GM18519 (cell line): ENCODE results near the gene SLC25A25.
"Not testable (repeated sequence)": the region's sequence is repeated elsewhere in the genome, so short reads cannot be mapped to it uniquely, and the experiment has no call there.

Experiments
- ATAC-seq: cut with Tn5 transposase; IDR thresholded peaks from one replicate; pipeline ENCODE4 v1.9.1; 2021; ENCODE audit warnings: mild to moderate bottlenecking, moderate library complexity; ENCODE audit not compliant: unreplicated experiment, low FRiP score

SLC25A25 gene

DNA sequence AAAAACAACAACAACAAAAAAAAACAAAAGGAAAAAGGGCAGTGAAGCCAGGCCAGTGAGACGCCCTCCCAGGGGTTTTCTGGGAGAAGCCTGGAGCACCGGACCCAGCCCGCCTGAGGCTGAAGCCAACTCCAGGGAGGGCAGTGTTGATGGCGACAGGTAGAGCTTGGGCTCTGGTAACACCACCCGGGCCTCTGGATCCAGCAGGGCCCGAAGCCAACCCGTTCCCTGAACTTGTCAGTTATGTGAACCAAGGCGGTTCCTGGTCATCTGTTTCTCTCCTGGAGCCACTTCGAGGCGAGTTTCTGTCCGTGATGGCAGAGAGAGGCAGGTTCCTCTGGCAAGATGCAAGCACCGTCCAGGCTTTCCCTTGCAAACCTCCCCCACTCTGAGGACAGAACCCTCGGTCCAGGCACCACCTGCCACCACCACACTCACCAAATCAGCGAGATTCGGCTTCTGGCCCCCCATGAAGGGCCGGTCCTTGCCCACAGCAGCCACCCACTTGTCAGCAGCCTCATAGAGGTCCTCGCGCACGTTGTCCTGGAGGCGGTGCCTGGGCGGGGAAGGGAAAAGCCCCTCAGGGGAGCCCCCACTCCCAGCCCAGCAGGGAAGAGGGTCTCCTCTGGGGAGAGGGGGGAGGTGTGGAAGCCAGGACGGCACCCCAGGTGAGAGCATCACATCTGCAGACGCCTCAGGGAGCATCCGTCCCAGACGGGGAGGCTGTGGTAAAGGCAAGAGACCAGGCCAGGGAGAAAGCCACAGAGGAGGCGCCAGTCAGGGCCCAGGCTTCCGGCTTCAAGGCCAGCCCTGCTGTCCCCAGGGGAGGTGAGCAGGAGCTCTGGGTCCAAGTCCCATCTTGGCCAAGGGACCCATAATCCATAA is 54.1 kb downstream of the SLC25A25 start:
- ATAC-seq, result no peak

- no peak for ATAC-seq
These were observed 54.8 kb downstream of the SLC25A25 start for GRCh38 chr9:128122809-128123175.

- no peak for ATAC-seq
These were observed 55.5 kb downstream of the SLC25A25 start for GRCh38 chr9:128123451-128124080.

- ATAC-seq, result no peak
These were observed 56.4 kb downstream of the SLC25A25 start for GRCh38 chr9:128124451-128124850.

GRCh38 chr9:128124873-128125579 is 57.0 kb downstream of the SLC25A25 start:
- ATAC-seq, result no peak

DNA sequence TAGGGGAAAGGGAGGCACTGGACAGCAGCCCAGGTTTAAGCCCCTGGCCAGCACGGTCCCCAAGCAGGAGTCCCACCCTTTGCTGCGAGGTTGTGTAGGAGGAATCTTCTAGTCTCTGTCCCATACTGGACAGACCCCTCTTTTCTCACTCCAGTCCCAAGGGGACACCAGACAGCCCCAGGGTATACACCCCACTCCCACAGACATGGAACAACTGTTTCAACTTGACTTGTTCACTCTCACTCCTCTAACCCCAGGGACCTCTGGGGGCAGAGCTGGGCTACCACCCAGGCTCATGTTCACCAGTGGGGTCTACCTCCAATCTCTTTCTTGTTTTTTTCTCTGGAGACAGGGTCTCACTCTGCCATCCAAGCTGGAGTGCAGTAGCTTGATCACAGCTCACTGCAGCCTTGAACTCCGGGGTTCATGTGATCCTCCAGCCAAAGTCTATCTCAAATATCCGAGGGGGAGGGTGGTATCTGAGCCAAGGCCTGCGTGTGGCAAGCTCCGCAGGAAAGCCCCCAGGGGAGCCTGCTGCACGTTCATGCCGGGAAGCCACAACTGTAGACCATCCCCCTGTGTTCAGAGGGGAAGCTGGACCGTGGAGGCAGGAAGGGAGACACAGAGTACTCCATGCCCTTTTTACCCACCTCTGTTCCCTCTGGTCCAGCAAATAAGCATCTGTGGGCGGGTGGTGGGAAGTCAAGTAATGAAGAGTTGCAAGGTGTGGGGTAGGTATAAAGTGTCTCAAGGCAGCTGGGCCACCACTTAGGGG is 57.7 kb downstream of the SLC25A25 start:
- ATAC-seq, result no peak

DNA sequence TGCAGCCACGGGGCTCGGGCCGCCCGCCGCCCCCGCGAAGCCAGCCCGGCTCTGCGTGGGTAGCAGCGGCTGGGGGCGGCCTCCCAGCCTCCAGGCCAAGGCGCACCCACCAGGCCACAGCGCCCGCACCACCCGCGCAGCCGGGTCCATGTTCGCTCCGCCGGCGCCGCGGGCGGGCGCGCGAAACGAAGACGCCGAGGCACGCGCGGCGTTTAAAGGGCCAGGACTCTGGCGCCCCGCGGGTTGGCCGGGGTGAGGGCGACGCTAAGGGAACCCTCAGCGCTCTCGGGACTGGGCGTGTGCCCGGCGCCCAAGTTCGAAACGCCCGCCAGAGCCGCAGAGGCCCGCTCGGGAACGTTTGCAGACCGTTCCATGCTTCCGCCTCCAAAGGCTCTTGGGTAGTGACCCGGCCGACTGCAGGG is 59.5 kb downstream of the SLC25A25 start, which contains the start of gene PTGES2:
TSS of gene PTGES2 (minus strand) at position 162 of the 422 bp plus-strand sequence. CDS start at position 150, 12 bp downstream.
- peak; percentile 35 for ATAC-seq

DNA sequence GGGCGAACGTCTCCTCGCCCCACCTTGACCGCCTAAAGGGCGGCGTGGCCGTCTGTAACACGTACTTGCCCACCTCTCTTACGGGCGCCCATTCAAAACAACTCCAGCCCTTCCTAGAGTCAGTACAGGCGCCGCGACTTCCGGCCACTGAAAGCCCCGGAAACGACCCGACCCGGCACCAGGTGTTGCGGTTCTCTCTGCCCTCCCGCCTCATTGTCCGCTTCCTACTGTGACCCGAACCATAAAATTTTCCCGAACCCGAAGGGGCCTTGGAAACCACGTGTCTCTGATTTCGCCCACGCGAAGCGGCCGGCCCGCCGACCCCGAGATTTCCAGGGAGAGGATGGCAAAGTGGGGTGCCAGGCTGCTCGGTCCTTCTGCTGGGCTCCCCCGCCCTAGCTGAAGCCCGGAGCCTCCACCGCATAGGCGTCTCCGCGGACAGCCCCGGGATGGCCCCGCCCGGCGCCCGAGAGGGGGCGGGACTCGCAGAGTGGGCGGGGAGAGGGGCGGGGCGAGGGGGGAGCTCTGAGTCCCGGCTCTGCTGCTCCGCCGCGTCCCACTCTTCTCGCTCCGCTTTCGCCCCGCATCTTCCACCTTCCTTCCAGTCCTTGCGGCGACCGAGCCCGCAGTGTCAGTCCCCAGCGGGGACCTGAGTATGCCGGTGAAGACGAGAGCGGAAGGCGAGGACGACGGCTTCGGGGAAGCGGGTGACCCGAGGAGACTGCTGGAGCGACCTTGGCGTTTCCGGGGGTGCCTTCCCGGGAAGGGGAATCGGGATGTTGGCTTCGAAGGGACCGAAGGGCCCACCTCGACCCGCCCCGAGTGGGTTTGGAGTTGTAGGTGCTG is 60.2 kb downstream of the SLC25A25 start:
- ATAC-seq, result peak; percentile 39

- ATAC-seq, result no peak
These were observed 61.0 kb downstream of the SLC25A25 start for GRCh38 chr9:128128836-128129590.

DNA sequence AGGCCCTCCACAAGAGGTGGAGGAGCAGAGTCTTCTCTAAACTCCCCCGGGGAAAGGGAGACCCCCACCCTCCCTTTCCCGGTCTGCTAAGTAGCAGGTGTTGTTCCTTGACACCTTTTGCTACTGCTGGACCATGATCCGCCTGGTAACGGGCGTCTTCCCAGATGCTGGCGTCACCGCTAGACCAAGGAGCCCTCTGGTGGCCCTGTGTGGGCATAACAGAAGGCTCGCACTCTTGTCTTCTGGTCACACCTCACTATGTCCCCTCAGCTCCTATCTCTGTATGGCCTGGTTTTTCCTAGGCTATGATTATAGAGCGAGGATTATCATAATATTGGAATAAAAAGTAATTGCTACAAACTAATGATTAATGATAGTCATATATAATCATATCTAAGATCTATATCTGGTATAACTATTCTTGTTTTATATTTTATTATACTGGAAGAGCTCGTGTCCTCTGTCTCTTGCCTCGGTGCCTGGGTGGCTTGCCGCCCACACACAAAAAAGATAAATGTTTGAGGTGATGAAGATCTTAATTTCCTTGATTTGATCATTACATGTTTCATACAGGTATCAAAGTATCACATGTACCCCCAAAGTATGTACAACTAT is 62.1 kb downstream of the SLC25A25 start:
- ATAC-seq, result not testable (repeated sequence)

DNA sequence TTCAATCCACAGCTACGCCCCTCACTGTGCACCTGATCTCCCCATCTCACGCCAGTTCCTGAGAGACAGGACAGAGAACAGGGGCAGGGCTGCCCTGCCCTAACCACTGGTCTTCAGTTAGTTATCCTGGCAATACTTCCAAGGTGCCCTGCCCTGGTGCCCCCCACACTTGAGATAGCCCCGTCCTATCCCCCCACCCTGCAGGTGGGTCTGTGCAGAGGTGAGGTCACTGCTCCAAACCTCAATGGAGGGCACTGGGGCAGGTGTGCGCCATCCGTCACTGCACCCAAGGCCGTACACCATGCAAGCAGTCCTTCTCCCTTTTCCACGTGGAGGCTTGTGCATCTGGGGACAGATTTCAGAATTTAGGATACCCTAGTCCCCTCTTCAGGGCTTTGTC is 62.6 kb downstream of the SLC25A25 start:
- not testable (repeated sequence) for ATAC-seq

- ATAC-seq, result not testable (repeated sequence)
These were observed 63.3 kb downstream of the SLC25A25 start for GRCh38 chr9:128131346-128131745.

GRCh38 chr9:128132139-128132538 is 64.1 kb downstream of the SLC25A25 start:
- not testable (repeated sequence) for ATAC-seq

DNA sequence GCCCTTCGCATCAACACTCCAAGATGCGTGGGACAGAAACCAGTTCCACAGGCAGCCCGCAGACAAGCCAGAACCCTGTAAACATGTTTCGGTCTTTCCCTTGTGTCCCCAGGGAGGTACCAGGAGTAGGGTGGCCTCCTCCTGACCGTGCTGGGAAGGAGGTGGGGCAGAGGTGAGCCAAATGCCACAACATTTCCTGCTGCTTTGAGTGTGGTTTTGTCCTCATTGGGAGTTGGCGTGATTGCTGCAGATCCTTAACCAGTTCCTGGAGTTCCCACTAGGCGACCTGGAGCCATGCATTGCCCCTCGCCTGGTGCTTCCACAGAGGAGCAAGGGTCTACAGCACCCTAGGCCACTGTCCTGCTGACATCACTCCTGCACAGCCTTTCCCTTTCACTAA is 67.5 kb downstream of the SLC25A25 start:
- ATAC-seq, result not testable (repeated sequence)

DNA sequence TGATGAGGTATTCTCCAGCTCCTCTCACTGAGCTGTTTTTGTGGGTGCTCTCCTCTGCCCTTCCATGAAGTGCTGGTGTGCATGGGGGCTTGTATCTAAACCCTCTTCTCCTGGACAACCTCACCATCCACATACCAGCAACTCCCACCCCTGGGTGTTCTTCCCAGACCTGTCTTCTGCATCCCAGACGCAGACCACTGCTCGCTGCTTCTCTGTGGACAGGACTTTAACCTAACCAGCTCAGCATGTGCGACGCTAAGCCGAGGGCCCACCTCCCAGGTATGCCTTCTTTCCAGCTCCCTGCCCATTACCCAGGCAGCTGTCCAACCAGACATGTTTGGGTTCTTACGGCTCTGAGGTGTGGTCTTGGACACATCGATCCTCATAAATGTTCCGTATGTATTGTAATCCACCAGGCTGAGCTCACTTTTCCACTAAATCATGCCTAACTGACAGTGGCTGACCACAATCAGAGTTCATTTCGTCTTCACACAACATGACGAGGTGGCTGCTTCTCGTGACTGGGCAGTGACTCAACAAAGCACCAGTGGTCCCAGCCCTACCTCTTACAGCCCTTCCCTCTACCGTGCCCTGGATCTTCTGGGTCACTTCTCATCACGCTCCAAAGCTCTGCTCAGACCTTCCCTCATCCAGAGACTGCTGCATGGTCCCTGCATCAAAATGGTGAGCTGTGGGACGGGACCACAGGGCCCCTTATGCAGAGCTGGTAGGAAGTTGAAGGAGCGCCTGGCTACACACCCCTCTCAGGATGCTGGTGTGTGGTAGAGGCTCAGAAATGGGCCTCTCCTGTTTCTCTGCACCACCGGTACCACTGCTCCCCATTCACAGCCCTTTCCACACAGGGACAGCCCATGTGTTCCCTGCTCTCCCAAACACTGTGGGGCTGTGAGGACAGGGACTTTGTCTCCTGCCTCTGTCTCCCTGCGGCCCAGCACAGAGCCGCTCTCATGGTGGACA is 69.1 kb downstream of the SLC25A25 start:
- no peak for ATAC-seq

DNA sequence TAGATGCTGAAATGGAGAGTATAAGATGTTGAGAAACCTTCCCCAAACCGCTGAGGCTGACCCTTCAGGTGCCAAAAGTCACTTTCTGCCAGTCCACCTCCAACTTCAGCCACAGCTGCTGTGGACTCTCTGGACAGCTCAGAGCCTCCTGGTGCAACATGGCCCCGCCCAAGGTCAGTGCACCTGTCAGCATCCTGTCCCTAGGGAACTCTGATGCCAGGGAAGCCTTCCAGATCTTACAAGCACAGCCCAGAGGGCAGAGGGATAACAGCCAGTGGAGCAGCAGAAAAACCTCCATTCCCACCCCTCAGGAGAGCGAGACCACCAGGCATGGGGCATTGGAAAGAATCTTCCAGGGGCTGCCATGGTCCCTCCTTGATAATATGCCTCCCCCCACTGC is 70.0 kb downstream of the SLC25A25 start:
- no peak for ATAC-seq

- no peak for ATAC-seq
These were observed 71.6 kb downstream of the SLC25A25 start for GRCh38 chr9:128139621-128140020.
